Testis (tissue), 3 donors: ENCODE data around the gene PLPPR1. TPM values are rescaled to one million over a fixed set of nuclear protein-coding genes. Genes with fewer than 3 reads are reported as not detected.

Experiments used
- DNase-seq: peaks from one replicate; pipeline ENCODE4 v3.0.0-alpha.2; 2019
- H3K27ac ChIP-seq, 2 donors: fragments of 200-600 bp; sonication (generic); one replicate each; pipeline ENCODE4 v1.5.1; 2019
- H3K27me3 ChIP-seq: fragments of 200-600 bp; sonication (generic); one replicate; pipeline ENCODE4 v1.5.1; 2019
- H3K36me3 ChIP-seq: fragments of 200-600 bp; sonication (generic); one replicate; pipeline ENCODE4 v1.5.1; 2017; ENCODE audit warnings: low read depth; ENCODE audit errors: missing control alignments
- H3K4me1 ChIP-seq: fragments of 200-600 bp; sonication (generic); one replicate; pipeline ENCODE4 v1.5.1; 2019
- H3K4me3 ChIP-seq, 2 donors: fragments of 200-600 bp; sonication (generic); one replicate each; pipeline ENCODE4 v1.5.1; 2017 to 2019
- H3K9me3 ChIP-seq: fragments of 200-600 bp; sonication (generic); one replicate; pipeline ENCODE4 v1.5.1; 2017
- CTCF ChIP-seq, 3 experiments: fragments of 450-650 bp in 2 of 3; fragments of 200-600 bp in 1 of 3; sonication (generic) in 1 of 3; IDR thresholded peaks; one replicate each; pipeline ENCODE4 v1.5.1; 2016 to 2019; ENCODE audit warnings: antibody characterized with exemption in 3 of 3, mild to moderate bottlenecking in 2 of 3, moderate library complexity in 1 of 3
- POLR2A ChIP-seq: fragments of 450-650 bp; IDR thresholded peaks from one replicate; pipeline ENCODE4 v1.6.1; 2017; ENCODE audit warnings: antibody characterized with exemption, mild to moderate bottlenecking, moderate library complexity
- WGBS, 2 donors: methylation state at CpG; one replicate each; pipeline ENCODE4 v1.1.5; 2018; 5-methylcytosine and 5-hydroxymethylcytosine counted together
- intact Hi-C: fragments of 100-400 bp; cut with DNase I; formaldehyde crosslinking; loops from one replicate; pipeline ENCODE4 v1.15.1; 2023; ENCODE audit warnings: low total_unique reads
- polyA plus RNA-seq: library from polyadenylated mRNA; stranded (reverse); fragments of 350-450 nt; fragmentation: Illumina TruSeq; extraction: RNeasy Lipid Tissue Mini Kit (QIAGEN cat#74804); gene quantifications from one replicate; pipeline ENCODE4 v1.2.3, GENCODE V29; 2014; ENCODE audit warnings: low read depth, low replicate concordance; ENCODE audit not compliant: insufficient read depth
- total RNA-seq, 2 donors: library from RNA; depleted of rRNA; stranded (reverse); fragments of >200 nt; gene quantifications; one replicate each; pipeline ENCODE4 v1.2.3, GENCODE V29; 2016

The PLPPR1 gene
- total and polyA plus RNA-seq, 3 donors from 2014 or later = 1.2 to 2.9 (median 2.5) TPM

GRCh38 chr9:101332362-101332761 lies 303.8 kb downstream of the PLPPR1 start:
- intact Hi-C loops = no loop called here
- no peak for DNase-seq
- no peaks in the 10 kb centered on the region for H3K36me3 ChIP-seq
- H3K4me3 ChIP-seq = no peak overlapping the region
- no peaks in the 10 kb centered on the region for H3K27me3 ChIP-seq
- no peak for TF ChIP-seq CTCF (IDR thresholded peaks at IDR 0.05)
- TF ChIP-seq POLR2A = no peak
- no peaks in the 10 kb centered on the region for H3K4me1 ChIP-seq
- no peaks in the 10 kb centered on the region for H3K9me3 ChIP-seq
- H3K27ac ChIP-seq = no peak overlapping the region
- 68 to 83% methylated on average over 1 of the region's 1 CpG for WGBS, 2 donors

GRCh38 chr9:101333490-101333889 lies 305.0 kb downstream of the PLPPR1 start:
- H3K36me3 ChIP-seq = no peaks in the 10 kb centered on the region
- no peaks in the 10 kb centered on the region for H3K27me3 ChIP-seq
- WGBS, 2 donors = 60 to 69% methylated on average over 4 of the region's 4 CpGs
- H3K4me1 ChIP-seq = no peaks in the 10 kb centered on the region
- H3K9me3 ChIP-seq = no peaks in the 10 kb centered on the region
- no peak for DNase-seq
- no peak overlapping the region for H3K27ac ChIP-seq
- TF ChIP-seq CTCF (IDR thresholded peaks at IDR 0.05) (no peak), POLR2A (no peak)
- intact Hi-C loops = no loop called here
- no peak overlapping the region for H3K4me3 ChIP-seq

- Histone ChIP-seq H3K27me3 (no peaks in the 10 kb centered on the region), H3K4me3 (no peak overlapping the region), H3K9me3 (no peaks in the 10 kb centered on the region), H3K4me1 (peaks cover 3% of the 10 kb centered on the region), H3K27ac (no peak overlapping the region), H3K36me3 (no peaks in the 10 kb centered on the region)
- WGBS, 2 donors = 47 to 74% methylated on average over 17 to 25 of the region's 25 CpGs
- DNase-seq = no peak
- intact Hi-C loops = no loop called here
- no peak for TF ChIP-seq POLR2A
- no peak for TF ChIP-seq CTCF (IDR thresholded peaks at IDR 0.05)
Measured at GRCh38 chr9:101333926-101334702, 305.6 kb downstream of the PLPPR1 start.

GRCh38 chr9:101336091-101336490 lies 307.6 kb downstream of the PLPPR1 start:
- H3K4me3 ChIP-seq = no peak overlapping the region
- no peak overlapping the region for H3K27ac ChIP-seq
- no peak for DNase-seq
- H3K4me1 ChIP-seq = peaks cover 4% of the 10 kb centered on the region
- no peak for TF ChIP-seq CTCF (IDR thresholded peaks at IDR 0.05)
- no peak for TF ChIP-seq POLR2A
- no peaks in the 10 kb centered on the region for H3K36me3 ChIP-seq
- intact Hi-C loops = no loop called here
- H3K27me3 ChIP-seq = no peaks in the 10 kb centered on the region
- H3K9me3 ChIP-seq = no peaks in the 10 kb centered on the region

- intact Hi-C loops = no loop called here
- DNase-seq = no peak
- no peaks in the 10 kb centered on the region for H3K27me3 ChIP-seq
- WGBS, 2 donors = 93 to 94% methylated on average over 2 of the region's 2 CpGs
- no peaks in the 10 kb centered on the region for H3K9me3 ChIP-seq
- peaks cover 4% of the 10 kb centered on the region for H3K4me1 ChIP-seq
- no peaks in the 10 kb centered on the region for H3K36me3 ChIP-seq
- no peak overlapping the region for H3K27ac ChIP-seq
- TF ChIP-seq POLR2A (no peak), CTCF (IDR thresholded peaks at IDR 0.05) (no peak)
- no peak overlapping the region for H3K4me3 ChIP-seq
Measured at GRCh38 chr9:101337237-101337636, 308.7 kb downstream of the PLPPR1 start.
